ENCODE data around the gene SLC12A6.
"Not testable (repeated sequence)": the region's sequence is repeated elsewhere in the genome, so short reads cannot be mapped to it uniquely, and the experiment has no call there.

Gene SLC12A6

GRCh38 chr15:34337557-34338306, at the start of gene SLC12A6:
SLC12A6 (minus strand) TSS chr15:34337781; CDS start chr15:34336680, 1,101 bp downstream.
- H3K36me3 ChIP-seq (ENCODE audit: insufficient read depth, insufficient read length, low read length), result peaks cover 32% of the 10 kb centered on the region
- H3K9me3 ChIP-seq (ENCODE audit: insufficient read depth, low read length), result no peaks in the 10 kb centered on the region
- no peak for TF ChIP-seq YY1 (IDR thresholded peaks at IDR 0.05; ENCODE audit: insufficient read depth, insufficient read length)
- no peak for TF ChIP-seq ZNF274 (IDR thresholded peaks at IDR 0.05; ENCODE audit: low read depth, low read length)
- no peak for TF ChIP-seq SUZ12 (IDR thresholded peaks at IDR 0.05; ENCODE audit: extremely low read depth, insufficient read depth, insufficient read length)
- peak within 1 kb of the TSS; percentile 71 for H3K4me3 ChIP-seq (ENCODE audit: insufficient read length, low read depth)
- peak within 1 kb of the TSS; percentile 72 for H3K9ac ChIP-seq (ENCODE audit: insufficient read length, low read depth)
- H3K27me3 ChIP-seq (ENCODE audit: insufficient read depth, insufficient read length), result peaks cover 6% of the 10 kb centered on the region
- peak; percentile 54 for DNase-seq (ENCODE audit: low read depth, low spot score)
- H3K4me1 ChIP-seq (ENCODE audit: insufficient read depth, insufficient read length), result peaks cover 2% of the 10 kb centered on the region

GRCh38 chr15:34381829-34382521, 44.4 kb upstream of the SLC12A6 start:
- DNase-seq (ENCODE audit: low read depth, low spot score); H3K9ac ChIP-seq (ENCODE audit: insufficient read length, low read depth); H3K4me1 ChIP-seq (ENCODE audit: insufficient read depth, insufficient read length); H3K9me3 ChIP-seq (ENCODE audit: insufficient read depth, low read length); H3K27me3 ChIP-seq (ENCODE audit: insufficient read depth, insufficient read length); H3K36me3 ChIP-seq (ENCODE audit: insufficient read depth, insufficient read length, low read length); H3K4me3 ChIP-seq (ENCODE audit: insufficient read length, low read depth): not testable (repeated sequence)

DNA sequence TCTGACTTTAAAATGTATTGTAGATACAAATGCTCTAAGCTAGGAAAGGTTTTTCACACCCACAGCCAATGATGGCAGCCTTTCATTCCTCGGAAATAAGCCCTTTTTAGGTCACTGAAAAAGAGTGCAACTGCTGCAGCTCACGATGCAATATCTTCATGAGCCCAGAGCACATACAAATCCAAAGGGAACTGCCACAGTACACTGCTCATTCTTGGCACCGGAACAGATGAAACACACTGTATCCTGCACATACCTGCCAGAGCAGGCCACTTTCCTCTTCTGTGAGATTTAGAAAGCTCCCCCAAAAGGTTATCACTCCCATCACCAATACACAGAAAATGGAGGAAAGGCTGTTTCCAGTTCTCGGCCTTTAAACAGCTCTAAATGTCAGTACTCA, 42.9 kb upstream of the SLC12A6 start:
- H3K36me3 ChIP-seq (ENCODE audit: insufficient read depth, insufficient read length, low read length), result not testable (repeated sequence)

GRCh38 chr15:34376856-34377255, 39.3 kb upstream of the SLC12A6 start:
- TF ChIP-seq SUZ12 (IDR thresholded peaks at IDR 0.05; ENCODE audit: extremely low read depth, insufficient read depth, insufficient read length) (no peak), YY1 (IDR thresholded peaks at IDR 0.05; ENCODE audit: insufficient read depth, insufficient read length) (no peak), ZNF274 (IDR thresholded peaks at IDR 0.05; ENCODE audit: low read depth, low read length) (no peak)
- DNase-seq (ENCODE audit: low read depth, low spot score), result no peak
- Histone ChIP-seq H3K36me3 (ENCODE audit: insufficient read depth, insufficient read length, low read length) (no peaks in the 10 kb centered on the region), H3K4me1 (ENCODE audit: insufficient read depth, insufficient read length) (no peaks in the 10 kb centered on the region), H3K27me3 (ENCODE audit: insufficient read depth, insufficient read length) (no peaks in the 10 kb centered on the region), H3K4me3 (ENCODE audit: insufficient read length, low read depth) (no peak overlapping the region), H3K9ac (ENCODE audit: insufficient read length, low read depth) (no peak overlapping the region), H3K9me3 (ENCODE audit: insufficient read depth, low read length) (peaks cover 8% of the 10 kb centered on the region; the same call in 1 of the 2 replicates)

More for the DNA sequence above, 42.9 kb upstream of the SLC12A6 start:
- H3K4me1 ChIP-seq (ENCODE audit: insufficient read depth, insufficient read length); H3K4me3 ChIP-seq (ENCODE audit: insufficient read length, low read depth); H3K9ac ChIP-seq (ENCODE audit: insufficient read length, low read depth); H3K9me3 ChIP-seq (ENCODE audit: insufficient read depth, low read length); H3K27me3 ChIP-seq (ENCODE audit: insufficient read depth, insufficient read length); DNase-seq (ENCODE audit: low read depth, low spot score): not testable (repeated sequence)

GRCh38 chr15:34375541-34375940, 38.0 kb upstream of the SLC12A6 start:
- not testable (repeated sequence) for H3K4me1 ChIP-seq (ENCODE audit: insufficient read depth, insufficient read length); H3K4me3 ChIP-seq (ENCODE audit: insufficient read length, low read depth); DNase-seq (ENCODE audit: low read depth, low spot score); H3K9ac ChIP-seq (ENCODE audit: insufficient read length, low read depth); H3K36me3 ChIP-seq (ENCODE audit: insufficient read depth, insufficient read length, low read length); H3K9me3 ChIP-seq (ENCODE audit: insufficient read depth, low read length); H3K27me3 ChIP-seq (ENCODE audit: insufficient read depth, insufficient read length)

DNA sequence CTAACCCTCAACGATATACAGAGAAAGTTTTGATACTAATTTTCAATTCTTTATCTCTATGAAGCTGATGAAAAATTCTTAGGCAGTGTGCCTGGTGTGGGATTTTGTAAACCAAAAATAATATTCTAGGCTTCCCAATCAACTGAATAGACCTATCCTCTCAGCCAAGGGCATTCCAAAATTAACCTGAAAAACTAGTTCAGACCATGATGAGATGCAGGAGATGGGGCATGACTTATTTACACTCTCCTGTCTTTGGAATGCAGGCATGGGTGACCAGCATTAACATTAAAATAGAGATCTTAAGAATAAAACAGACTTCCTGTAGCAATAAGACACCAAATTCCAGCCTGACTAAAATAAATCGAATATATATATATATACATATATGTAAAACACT, 37.2 kb upstream of the SLC12A6 start:
- TF ChIP-seq SUZ12 (IDR thresholded peaks at IDR 0.05; ENCODE audit: extremely low read depth, insufficient read depth, insufficient read length) (no peak), ZNF274 (IDR thresholded peaks at IDR 0.05; ENCODE audit: low read depth, low read length) (no peak), YY1 (IDR thresholded peaks at IDR 0.05; ENCODE audit: insufficient read depth, insufficient read length) (no peak)
- Histone ChIP-seq H3K9ac (ENCODE audit: insufficient read length, low read depth) (no peak overlapping the region), H3K27me3 (ENCODE audit: insufficient read depth, insufficient read length) (no peaks in the 10 kb centered on the region), H3K9me3 (ENCODE audit: insufficient read depth, low read length) (peaks cover 8% of the 10 kb centered on the region; the same call in 1 of the 2 replicates), H3K36me3 (ENCODE audit: insufficient read depth, insufficient read length, low read length) (no peaks in the 10 kb centered on the region), H3K4me3 (ENCODE audit: insufficient read length, low read depth) (no peak overlapping the region), H3K4me1 (ENCODE audit: insufficient read depth, insufficient read length) (no peaks in the 10 kb centered on the region)
- no peak for DNase-seq (ENCODE audit: low read depth, low spot score)

DNA sequence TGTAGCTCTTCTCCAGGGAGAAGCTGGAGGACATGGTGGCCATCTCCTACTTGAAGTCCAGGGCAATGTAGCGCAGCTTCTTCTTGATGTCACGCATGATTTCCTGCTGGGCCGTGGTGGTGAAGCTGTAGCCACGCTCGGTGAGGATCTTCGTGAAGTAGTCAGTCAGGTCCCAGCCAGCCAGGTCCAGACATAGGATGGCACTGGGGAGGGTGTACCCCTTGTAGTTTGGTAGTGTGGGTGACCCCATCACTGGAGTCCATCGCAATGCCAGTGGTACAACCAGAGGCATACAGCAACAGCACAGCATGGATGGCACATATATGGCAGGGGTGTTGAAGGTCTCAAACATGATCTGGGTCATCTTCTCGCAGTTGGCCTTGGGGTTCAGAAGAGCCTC, 36.4 kb upstream of the SLC12A6 start:
- Histone ChIP-seq H3K9me3 (ENCODE audit: insufficient read depth, low read length) (peaks cover 8% of the 10 kb centered on the region; the same call in 1 of the 2 replicates), H3K9ac (ENCODE audit: insufficient read length, low read depth) (no peak overlapping the region), H3K4me1 (ENCODE audit: insufficient read depth, insufficient read length) (no peaks in the 10 kb centered on the region), H3K4me3 (ENCODE audit: insufficient read length, low read depth) (no peak overlapping the region), H3K27me3 (ENCODE audit: insufficient read depth, insufficient read length) (no peaks in the 10 kb centered on the region), H3K36me3 (ENCODE audit: insufficient read depth, insufficient read length, low read length) (no peaks in the 10 kb centered on the region)
- no peak for TF ChIP-seq YY1 (IDR thresholded peaks at IDR 0.05; ENCODE audit: insufficient read depth, insufficient read length)
- no peak for TF ChIP-seq SUZ12 (IDR thresholded peaks at IDR 0.05; ENCODE audit: extremely low read depth, insufficient read depth, insufficient read length)
- TF ChIP-seq ZNF274 (IDR thresholded peaks at IDR 0.05; ENCODE audit: low read depth, low read length), result no peak
- no peak for DNase-seq (ENCODE audit: low read depth, low spot score)
